GM12878 (cell line): ENCODE data around the gene ZSCAN18. TPM values are rescaled to one million over a fixed set of nuclear protein-coding genes. Genes with fewer than 3 reads are reported as not detected.

Experiments used
- ATAC-seq: fragments of 200-7000 bp; cut with Tn5 transposase; 3 replicates; pipeline ENCODE4 v1.9.1; 2020; ENCODE audit warnings: mild to moderate bottlenecking, moderate library complexity
- BruUV-seq: library from RNA; stranded (reverse); fragments of 400-500 nt; replicated peaks from 2 replicates; lab custom pipeline; 2021; lab: Mats Ljungman, UMichigan
- CTCF ChIA-PET: fragments of 300-600 bp; sonication (Branson Sonifier 250); formaldehyde crosslinking; extraction: SDS; loops from one replicate; lab custom pipeline; 2021; ENCODE audit warnings: inconsistent platforms; lab: Yijun Ruan, JAX
- POLR2A ChIA-PET: fragments of 350-600 bp; formaldehyde crosslinking; extraction: SDS; loops from one replicate; lab custom pipeline; 2021; ENCODE audit warnings: inconsistent platforms; lab: Charles Lee
- RAD21 ChIA-PET: fragments of 300-600 bp; sonication (Branson Sonifier 250); formaldehyde crosslinking; loops from one replicate; lab custom pipeline; 2023; ENCODE audit warnings: antibody characterized with exemption; ENCODE audit not compliant: unreplicated experiment; lab: Charles Lee
- SMC1A ChIA-PET: fragments of 300-600 bp; sonication (Branson Sonifier 250); formaldehyde crosslinking; loops from one replicate; lab custom pipeline; 2023; ENCODE audit not compliant: unreplicated experiment, uncharacterized antibody; lab: Charles Lee
- DNase-seq: peaks from one replicate; pipeline ENCODE4 v3.0.0-alpha.2; 2011; ENCODE audit warnings: low read depth, low spot score
- FAIRE-seq: peaks from 3 replicates; lab custom pipeline; 2011; peaks lifted over from hg19 to GRCh38; lab: Jason Lieb, UNC
- H2AFZ ChIP-seq: 2 replicates; pipeline ENCODE4 v1.6.0; 2011; ENCODE audit warnings: low read depth, low read length, control low read depth; ENCODE audit not compliant: control insufficient read depth
- H3K27ac ChIP-seq: 2 replicates; pipeline ENCODE4 v1.5.1; 2011; ENCODE audit warnings: control low read depth; ENCODE audit not compliant: control insufficient read depth, insufficient read depth
- H3K27me3 ChIP-seq, 2 experiments: replicated peaks in 1 of 2; 2 replicates each; pipeline versions ENCODE4 v1.6.0 to v1.6.1; 2011; ENCODE audit warnings: low read length in 1 of 2; ENCODE audit not compliant: control insufficient read depth in 2 of 2, insufficient read depth in 2 of 2
- H3K36me3 ChIP-seq, 2 experiments: 2 replicates each; pipeline ENCODE4 v1.5.1; 2011; ENCODE audit warnings: low read length in 1 of 2; ENCODE audit not compliant: control insufficient read depth in 2 of 2, insufficient read depth in 2 of 2
- H3K4me1 ChIP-seq: 2 replicates; pipeline ENCODE4 v1.6.1; 2011; ENCODE audit warnings: mild to moderate bottlenecking, low read length, moderate library complexity, mixed read lengths; ENCODE audit not compliant: control insufficient read depth, insufficient read depth
- H3K4me2 ChIP-seq: 2 replicates; pipeline ENCODE4 v1.6.0; 2011; ENCODE audit warnings: control low read depth; ENCODE audit not compliant: control insufficient read depth, insufficient read depth
- H3K4me3 ChIP-seq: fragments of 200-600 bp; sonication (generic); 2 replicates; pipeline ENCODE4 v1.5.1; 2016
- H3K79me2 ChIP-seq: 2 replicates; pipeline ENCODE4 v1.6.0; 2011; ENCODE audit warnings: low read length; ENCODE audit not compliant: control insufficient read depth, insufficient read depth
- H3K9ac ChIP-seq: 2 replicates; pipeline ENCODE4 v1.8.0; 2011; ENCODE audit warnings: low read length, control low read depth, mixed read lengths; ENCODE audit not compliant: control insufficient read depth, insufficient read depth
- H3K9me3 ChIP-seq: replicated peaks from 3 replicates; pipeline ENCODE4 v1.5.1; 2011; ENCODE audit warnings: mild to moderate bottlenecking, low read length; ENCODE audit not compliant: control insufficient read depth, insufficient read depth
- H4K20me1 ChIP-seq: 2 replicates; pipeline ENCODE4 v1.6.0; 2011; ENCODE audit not compliant: control insufficient read depth, insufficient read depth
- BHLHE40 ChIP-seq, 2 experiments: fragments of 450-650 bp in 1 of 2; IDR thresholded peaks; 2 replicates each; pipeline ENCODE4 v1.6.1; 2011 to 2017; ENCODE audit warnings: low read depth in 2 of 2, borderline replicate concordance in 1 of 2, improper control_type of control experiment in 1 of 2, low read length in 1 of 2, mild to moderate bottlenecking in 1 of 2
- BRCA1 ChIP-seq: IDR thresholded peaks from 2 replicates; pipeline ENCODE4 v1.6.1; 2011; ENCODE audit warnings: low read depth, low read length, improper control_type of control experiment
- IKZF1 ChIP-seq: fragments of 450-650 bp; conservative IDR thresholded peaks from 2 replicates; pipeline ENCODE4 v1.6.1; 2017; ENCODE audit warnings: antibody characterized with exemption, mild to moderate bottlenecking
- IRF4 ChIP-seq: IDR thresholded peaks from 2 replicates; pipeline ENCODE4 v1.6.1; 2011; ENCODE audit warnings: low read depth, low read length
- JUND ChIP-seq: IDR thresholded peaks from 2 replicates; pipeline ENCODE4 v1.6.1; 2012; ENCODE audit warnings: low read depth, mild to moderate bottlenecking, low read length, improper control_type of control experiment, moderate library complexity
- MYB ChIP-seq: fragments of 150-350 bp; IDR thresholded peaks from 2 replicates; pipeline ENCODE4 v1.6.1; 2014; ENCODE audit warnings: mild to moderate bottlenecking, low read depth, low read length, borderline replicate concordance
- NR2F1 ChIP-seq: fragments of 450-650 bp; conservative IDR thresholded peaks from 2 replicates; pipeline ENCODE4 v1.6.1; 2017; ENCODE audit warnings: mild to moderate bottlenecking
- POLR2A ChIP-seq: IDR thresholded peaks from 2 replicates; pipeline ENCODE4 v1.6.1; 2011; ENCODE audit warnings: low read depth, mild to moderate bottlenecking, low read length
- RAD51 ChIP-seq: fragments of 450-650 bp; IDR thresholded peaks from 2 replicates; pipeline ENCODE4 v1.6.1; 2016; ENCODE audit warnings: moderate library complexity, mild to moderate bottlenecking, inconsistent platforms
- TAF1 ChIP-seq: IDR thresholded peaks from 2 replicates; pipeline ENCODE4 v1.6.1; 2011; ENCODE audit warnings: mild to moderate bottlenecking, low read depth, low read length, borderline replicate concordance
- USF1 ChIP-seq: IDR thresholded peaks from 2 replicates; pipeline ENCODE4 v1.6.1; 2011; ENCODE audit warnings: borderline replicate concordance, low read depth, mild to moderate bottlenecking, moderate library complexity, mixed read lengths, low read length; ENCODE audit not compliant: insufficient read depth; ENCODE audit errors: extremely low read length
- ZNF217 ChIP-seq: fragments of 450-650 bp; IDR thresholded peaks from 2 replicates; pipeline ENCODE4 v1.6.1; 2017; ENCODE audit warnings: antibody characterized with exemption, mild to moderate bottlenecking
- WGBS: methylation state at CpG from one replicate; pipeline ENCODE4 v1.1.6; 2016; ENCODE audit warnings: low lambda C conversion rate; ENCODE audit not compliant: insufficient replicate concordance, insufficient coverage; ENCODE audit errors: missing lambda C conversion rate; 5-methylcytosine and 5-hydroxymethylcytosine counted together
- in situ Hi-C: fragments of 300-500 bp; cut with MboI; formaldehyde crosslinking; loops from 9 replicates; pipeline ENCODE4 v1.14.3; 2018; ENCODE audit warnings: mixed read lengths
- intact Hi-C: fragments of 100-400 bp; cut with micrococcal nuclease; formaldehyde crosslinking; loops from one replicate; pipeline ENCODE4 v1.14.2; 2022; ENCODE audit not compliant: unreplicated experiment
- polyA plus RNA-seq, 11 experiments: library from polyadenylated mRNA; depleted of rRNA in 4 of 11; unstranded in 6 of 11; stranded (reverse) in 5 of 11; fragments of >200 nt; fragmentation: Nextera tagmentation in 4 of 11; fragmentation: Illumina TruSeq in 1 of 11; extraction: Ambion mirVana in 4 of 11; extraction: Trizol in 1 of 11; gene quantifications; 1 replicate in 1 of 11; 2 replicates in 10 of 11; pipeline versions ENCODE4 v1.2.1 to v1.2.3, GENCODE V29; 2011 to 2016; ENCODE audit warnings: inconsistent platforms in 2 of 11, missing spikeins in 2 of 11, low read depth in 1 of 11
- total RNA-seq, 4 experiments: library from RNA; depleted of rRNA in 3 of 4; stranded (reverse); fragments of >200 nt in 3 of 4; fragmentation: Illumina TruSeq in 1 of 4; extraction: Trizol in 1 of 4; gene quantifications; 2 replicates each; pipeline versions ENCODE4 v1.2.1 to v1.2.3, GENCODE V29; 2013 to 2021
- TF ChIP-seq, protein P1 (sequence below): fragments of 450-650 bp; formaldehyde crosslinking; IDR thresholded peaks from 2 replicates; pipeline ENCODE4 v1.5.0; 2022; ENCODE audit warnings: mild to moderate bottlenecking, missing genetic modification characterization
- TF ChIP-seq, protein P2 (sequence below): fragments of 450-650 bp; IDR thresholded peaks from 2 replicates; pipeline ENCODE4 v1.6.1; 2017; ENCODE audit warnings: mild to moderate bottlenecking, low read depth, inconsistent platforms; ENCODE audit not compliant: poor library complexity, severe bottlenecking
- TF ChIP-seq, protein P3 (sequence below): fragments of 450-650 bp; conservative IDR thresholded peaks from 2 replicates; pipeline ENCODE4 v1.6.1; 2017; ENCODE audit warnings: mild to moderate bottlenecking, moderate library complexity
- TF ChIP-seq, protein P4 (sequence below): IDR thresholded peaks from 2 replicates; pipeline ENCODE4 v1.6.1; 2011; ENCODE audit warnings: low read depth, low read length, improper control_type of control experiment, borderline replicate concordance

ZSCAN18 gene
- total and polyA plus RNA-seq, 10 of the 15 experiments (the other 5 are each of a cell fraction or from before 2014, with no cell fraction given) = 0.64 TPM; not detected in 8

DNA sequence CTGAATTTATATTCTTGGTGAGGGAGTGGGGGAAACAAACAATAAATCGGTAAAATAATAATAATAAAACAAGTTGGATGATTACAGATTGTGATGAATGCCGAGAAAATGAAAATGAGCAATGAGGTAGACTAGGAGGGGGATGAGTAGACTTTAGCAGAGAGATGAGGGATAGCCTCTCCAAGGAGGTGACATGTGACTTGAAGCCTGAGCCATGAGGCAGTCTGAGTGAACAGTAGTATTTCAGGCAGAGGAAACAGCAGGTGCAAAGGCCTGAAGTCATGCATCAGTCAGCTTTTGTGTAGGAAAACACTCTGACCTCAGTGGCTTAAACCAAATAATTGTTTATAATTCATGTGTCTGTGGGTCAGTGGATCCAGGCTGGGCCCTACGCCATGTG is 34.3 kb downstream of the ZSCAN18 start:
- no TSS peak for BruUV-seq
- intact Hi-C loops (no loop called here), in situ Hi-C loops (no loop called here)
- RAD21 ChIA-PET = no interaction called here
- Histone ChIP-seq H4K20me1 (no peaks in the 10 kb centered on the region), H3K27ac (no peak overlapping the region), H3K36me3 (no peaks in the 10 kb centered on the region), H3K9ac (no peak overlapping the region), H3K4me3 (no peak overlapping the region), H2AFZ (no peak overlapping the region), H3K9me3 (peaks cover 12% of the 10 kb centered on the region; the same call in 2 of the 3 replicates), H3K27me3 (no peaks in the 10 kb centered on the region), H3K79me2 (no peaks in the 10 kb centered on the region), H3K4me2 (no peak overlapping the region), H3K4me1 (no peaks in the 10 kb centered on the region)
- 19% methylated on average over 3 of the region's 3 CpGs for WGBS
- ATAC-seq = no peak
- no peak for DNase-seq
- SMC1A ChIA-PET = no interaction called here
- POLR2A ChIA-PET = no interaction called here
- FAIRE-seq = no peak
- CTCF ChIA-PET = no interaction called here
- TF ChIP-seq USF1 (no peak), BHLHE40 (IDR thresholded peaks at IDR 0.05; ENCODE audit: borderline replicate concordance in 1 of 2, low read depth in 2 of 2, low read length in 1 of 2) (no peak), NR2F1 (no peak), MYB (no peak), ZNF217 (no peak), IKZF1 (no peak), JUND (no peak), BRCA1 (no peak), POLR2A (no peak), RAD51 (no peak), IRF4 (no peak), TAF1 (no peak)
- TF ChIP-seq, protein P1, sequence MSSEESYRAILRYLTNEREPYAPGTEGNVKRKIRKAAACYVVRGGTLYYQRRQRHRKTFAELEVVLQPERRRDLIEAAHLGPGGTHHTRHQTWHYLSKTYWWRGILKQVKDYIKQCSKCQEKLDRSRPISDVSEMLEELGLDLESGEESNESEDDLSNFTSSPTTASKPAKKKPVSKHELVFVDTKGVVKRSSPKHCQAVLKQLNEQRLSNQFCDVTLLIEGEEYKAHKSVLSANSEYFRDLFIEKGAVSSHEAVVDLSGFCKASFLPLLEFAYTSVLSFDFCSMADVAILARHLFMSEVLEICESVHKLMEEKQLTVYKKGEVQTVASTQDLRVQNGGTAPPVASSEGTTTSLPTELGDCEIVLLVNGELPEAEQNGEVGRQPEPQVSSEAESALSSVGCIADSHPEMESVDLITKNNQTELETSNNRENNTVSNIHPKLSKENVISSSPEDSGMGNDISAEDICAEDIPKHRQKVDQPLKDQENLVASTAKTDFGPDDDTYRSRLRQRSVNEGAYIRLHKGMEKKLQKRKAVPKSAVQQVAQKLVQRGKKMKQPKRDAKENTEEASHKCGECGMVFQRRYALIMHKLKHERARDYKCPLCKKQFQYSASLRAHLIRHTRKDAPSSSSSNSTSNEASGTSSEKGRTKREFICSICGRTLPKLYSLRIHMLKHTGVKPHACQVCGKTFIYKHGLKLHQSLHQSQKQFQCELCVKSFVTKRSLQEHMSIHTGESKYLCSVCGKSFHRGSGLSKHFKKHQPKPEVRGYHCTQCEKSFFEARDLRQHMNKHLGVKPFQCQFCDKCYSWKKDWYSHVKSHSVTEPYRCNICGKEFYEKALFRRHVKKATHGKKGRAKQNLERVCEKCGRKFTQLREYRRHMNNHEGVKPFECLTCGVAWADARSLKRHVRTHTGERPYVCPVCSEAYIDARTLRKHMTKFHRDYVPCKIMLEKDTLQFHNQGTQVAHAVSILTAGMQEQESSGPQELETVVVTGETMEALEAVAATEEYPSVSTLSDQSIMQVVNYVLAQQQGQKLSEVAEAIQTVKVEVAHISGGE (CRISPR knock-in tag) = no peak
- TF ChIP-seq, protein P2, sequence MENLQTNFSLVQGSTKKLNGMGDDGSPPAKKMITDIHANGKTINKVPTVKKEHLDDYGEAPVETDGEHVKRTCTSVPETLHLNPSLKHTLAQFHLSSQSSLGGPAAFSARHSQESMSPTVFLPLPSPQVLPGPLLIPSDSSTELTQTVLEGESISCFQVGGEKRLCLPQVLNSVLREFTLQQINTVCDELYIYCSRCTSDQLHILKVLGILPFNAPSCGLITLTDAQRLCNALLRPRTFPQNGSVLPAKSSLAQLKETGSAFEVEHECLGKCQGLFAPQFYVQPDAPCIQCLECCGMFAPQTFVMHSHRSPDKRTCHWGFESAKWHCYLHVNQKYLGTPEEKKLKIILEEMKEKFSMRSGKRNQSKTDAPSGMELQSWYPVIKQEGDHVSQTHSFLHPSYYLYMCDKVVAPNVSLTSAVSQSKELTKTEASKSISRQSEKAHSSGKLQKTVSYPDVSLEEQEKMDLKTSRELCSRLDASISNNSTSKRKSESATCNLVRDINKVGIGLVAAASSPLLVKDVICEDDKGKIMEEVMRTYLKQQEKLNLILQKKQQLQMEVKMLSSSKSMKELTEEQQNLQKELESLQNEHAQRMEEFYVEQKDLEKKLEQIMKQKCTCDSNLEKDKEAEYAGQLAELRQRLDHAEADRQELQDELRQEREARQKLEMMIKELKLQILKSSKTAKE = no peak
- TF ChIP-seq, protein P3, sequence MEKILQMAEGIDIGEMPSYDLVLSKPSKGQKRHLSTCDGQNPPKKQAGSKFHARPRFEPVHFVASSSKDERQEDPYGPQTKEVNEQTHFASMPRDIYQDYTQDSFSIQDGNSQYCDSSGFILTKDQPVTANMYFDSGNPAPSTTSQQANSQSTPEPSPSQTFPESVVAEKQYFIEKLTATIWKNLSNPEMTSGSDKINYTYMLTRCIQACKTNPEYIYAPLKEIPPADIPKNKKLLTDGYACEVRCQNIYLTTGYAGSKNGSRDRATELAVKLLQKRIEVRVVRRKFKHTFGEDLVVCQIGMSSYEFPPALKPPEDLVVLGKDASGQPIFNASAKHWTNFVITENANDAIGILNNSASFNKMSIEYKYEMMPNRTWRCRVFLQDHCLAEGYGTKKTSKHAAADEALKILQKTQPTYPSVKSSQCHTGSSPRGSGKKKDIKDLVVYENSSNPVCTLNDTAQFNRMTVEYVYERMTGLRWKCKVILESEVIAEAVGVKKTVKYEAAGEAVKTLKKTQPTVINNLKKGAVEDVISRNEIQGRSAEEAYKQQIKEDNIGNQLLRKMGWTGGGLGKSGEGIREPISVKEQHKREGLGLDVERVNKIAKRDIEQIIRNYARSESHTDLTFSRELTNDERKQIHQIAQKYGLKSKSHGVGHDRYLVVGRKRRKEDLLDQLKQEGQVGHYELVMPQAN = no peak
- TF ChIP-seq, protein P4, sequence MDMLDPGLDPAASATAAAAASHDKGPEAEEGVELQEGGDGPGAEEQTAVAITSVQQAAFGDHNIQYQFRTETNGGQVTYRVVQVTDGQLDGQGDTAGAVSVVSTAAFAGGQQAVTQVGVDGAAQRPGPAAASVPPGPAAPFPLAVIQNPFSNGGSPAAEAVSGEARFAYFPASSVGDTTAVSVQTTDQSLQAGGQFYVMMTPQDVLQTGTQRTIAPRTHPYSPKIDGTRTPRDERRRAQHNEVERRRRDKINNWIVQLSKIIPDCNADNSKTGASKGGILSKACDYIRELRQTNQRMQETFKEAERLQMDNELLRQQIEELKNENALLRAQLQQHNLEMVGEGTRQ = no peak
